Transverse colon (tissue), 4 donors: ENCODE data around the gene FAM229B. TPM values are rescaled to one million over a fixed set of nuclear protein-coding genes. Genes with fewer than 3 reads are reported as not detected.
"Not testable (repeated sequence)": the region's sequence is repeated elsewhere in the genome, so short reads cannot be mapped to it uniquely, and the experiment has no call there.

Experiments used
- DNase-seq: peaks from one replicate; pipeline ENCODE4 v3.0.0-alpha.2; 2019
- H3K27ac ChIP-seq, 4 donors: fragments of 200-600 bp; sonication (generic); 2 replicates each; pipeline ENCODE4 v1.5.1; 2016 to 2018; ENCODE audit warnings: inconsistent platforms in 4 of 4
- H3K27me3 ChIP-seq: fragments of 200-600 bp; sonication (generic); 2 replicates; pipeline ENCODE4 v1.5.1; 2017; ENCODE audit warnings: inconsistent platforms
- H3K36me3 ChIP-seq, 4 donors: fragments of 200-600 bp; sonication (generic); 2 replicates each; pipeline ENCODE4 v1.5.1; 2017 to 2019; ENCODE audit warnings: inconsistent platforms in 4 of 4
- H3K4me1 ChIP-seq, 4 donors: fragments of 200-600 bp; sonication (generic); 2 replicates each; pipeline ENCODE4 v1.5.1; 2017 to 2020; ENCODE audit warnings: inconsistent platforms in 4 of 4
- H3K4me3 ChIP-seq, 4 donors: fragments of 200-600 bp; sonication (generic); 1 replicate in 1 of 4; 2 replicates in 3 of 4; pipeline versions ENCODE4 v1.5.1 to v1.6.1; 2017 to 2019; ENCODE audit warnings: inconsistent platforms in 4 of 4
- H3K9me3 ChIP-seq, 2 donors: fragments of 200-600 bp; sonication (generic); 2 replicates each; pipeline ENCODE4 v1.5.1; 2017 to 2019; ENCODE audit warnings: inconsistent platforms in 2 of 2
- EP300 ChIP-seq: sonication (generic); formaldehyde crosslinking; IDR thresholded peaks from one replicate; pipeline ENCODE4 v1.6.1; 2017; ENCODE audit warnings: antibody characterized with exemption, low read depth
- POLR2A ChIP-seq: fragments of 450-650 bp; IDR thresholded peaks from one replicate; pipeline ENCODE4 v1.6.1; 2016; ENCODE audit warnings: antibody characterized with exemption, mild to moderate bottlenecking, moderate library complexity
- POLR2AphosphoS5 ChIP-seq, 3 donors: sonication (generic); formaldehyde crosslinking; IDR thresholded peaks; one replicate each; pipeline ENCODE4 v1.6.1; 2016; ENCODE audit warnings: antibody characterized with exemption in 3 of 3
- WGBS, 2 donors: methylation state at CpG; one replicate each; pipeline ENCODE4 v1.1.5; 2018; ENCODE audit warnings: low coverage in 1 of 2; 5-methylcytosine and 5-hydroxymethylcytosine counted together
- in situ Hi-C, 4 donors: fragments of 200-750 bp; cut with MboI; loops; one replicate each; pipeline versions ENCODE4 v1.15.0 to v1.15.1; 2017; ENCODE audit warnings: low sequenced_read_pairs in 3 of 4, low pct_ligation_motif_present in 1 of 4, low pct_unique_long_range_greater_than_20kb in 1 of 4
- intact Hi-C: fragments of 100-400 bp; cut with DNase I; formaldehyde crosslinking; loops from one replicate; pipeline ENCODE4 v1.15.1; 2023; ENCODE audit warnings: low total_unique reads
- total RNA-seq, 4 donors: library from RNA; depleted of rRNA; stranded (reverse); fragments of >200 nt; gene quantifications; one replicate each; pipeline ENCODE4 v1.1.0, GENCODE V29; 2016
- TF ChIP-seq, protein P1 (sequence below), 5 experiments: fragments of 200-600 bp in 3 of 5; fragments of 450-650 bp in 2 of 5; sonication (generic) in 3 of 5; IDR thresholded peaks; 1 replicate in 2 of 5; 2 replicates in 3 of 5; pipeline ENCODE4 v1.5.1; 2016 to 2017; ENCODE audit warnings: antibody characterized with exemption in 5 of 5, inconsistent platforms in 3 of 5, mild to moderate bottlenecking in 2 of 5, moderate library complexity in 1 of 5

Gene FAM229B
- total RNA-seq, 4 donors from 2014 or later: 2.2 to 81.4 (median 8.7) TPM; not detected in 1

DNA sequence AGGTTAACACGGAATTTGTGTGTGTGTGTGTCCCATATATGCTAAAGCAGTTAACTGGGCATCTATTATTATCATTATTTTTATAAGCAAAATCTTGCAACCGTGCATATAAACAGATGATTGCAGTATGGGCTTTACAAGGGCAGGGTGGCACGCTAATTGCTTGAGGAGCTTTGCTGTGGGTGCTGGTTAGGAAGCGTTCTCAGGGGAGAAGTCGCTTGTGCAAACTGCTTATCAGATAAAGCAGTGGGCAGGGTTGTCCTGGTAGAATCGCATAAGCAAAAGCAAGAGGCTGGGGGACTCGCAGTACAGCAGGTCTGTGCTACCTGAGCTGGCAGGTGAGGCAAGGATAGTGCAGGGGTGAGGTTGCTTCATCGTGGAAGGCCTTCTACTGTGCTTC lies 43.2 kb upstream of the FAM229B start:
- H3K36me3 ChIP-seq: no peaks in the 10 kb centered on the region
- no peak overlapping the region for H3K4me3 ChIP-seq
- peak overlapping the region in 2 of 4 donors; percentile 1 to 16 for H3K27ac ChIP-seq
- intact Hi-C loops (loop anchor here (5.0 kb wide), 2 partner anchors 47 to 337 kb away; no protein-coding TSS in a partner anchor), in situ Hi-C loops (loop anchor here in 2 of 4 donors (10.0 to 25.0 kb wide), 2 partner anchors 339 to 782 kb away; a partner anchor contains a TSS)
- 63 to 71% methylated on average over 4 to 8 of the region's 8 CpGs for WGBS, 2 donors
- H3K27me3 ChIP-seq: no peaks in the 10 kb centered on the region
- H3K9me3 ChIP-seq: no peaks in the 10 kb centered on the region
- TF ChIP-seq POLR2A: no peak
- no peak for TF ChIP-seq POLR2AphosphoS5 (IDR thresholded peaks at IDR 0.05)
- TF ChIP-seq EP300: no peak
- TF ChIP-seq, protein P1, sequence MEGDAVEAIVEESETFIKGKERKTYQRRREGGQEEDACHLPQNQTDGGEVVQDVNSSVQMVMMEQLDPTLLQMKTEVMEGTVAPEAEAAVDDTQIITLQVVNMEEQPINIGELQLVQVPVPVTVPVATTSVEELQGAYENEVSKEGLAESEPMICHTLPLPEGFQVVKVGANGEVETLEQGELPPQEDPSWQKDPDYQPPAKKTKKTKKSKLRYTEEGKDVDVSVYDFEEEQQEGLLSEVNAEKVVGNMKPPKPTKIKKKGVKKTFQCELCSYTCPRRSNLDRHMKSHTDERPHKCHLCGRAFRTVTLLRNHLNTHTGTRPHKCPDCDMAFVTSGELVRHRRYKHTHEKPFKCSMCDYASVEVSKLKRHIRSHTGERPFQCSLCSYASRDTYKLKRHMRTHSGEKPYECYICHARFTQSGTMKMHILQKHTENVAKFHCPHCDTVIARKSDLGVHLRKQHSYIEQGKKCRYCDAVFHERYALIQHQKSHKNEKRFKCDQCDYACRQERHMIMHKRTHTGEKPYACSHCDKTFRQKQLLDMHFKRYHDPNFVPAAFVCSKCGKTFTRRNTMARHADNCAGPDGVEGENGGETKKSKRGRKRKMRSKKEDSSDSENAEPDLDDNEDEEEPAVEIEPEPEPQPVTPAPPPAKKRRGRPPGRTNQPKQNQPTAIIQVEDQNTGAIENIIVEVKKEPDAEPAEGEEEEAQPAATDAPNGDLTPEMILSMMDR (IDR thresholded peaks at IDR 0.05): no peak
- no peak for DNase-seq
- peaks cover 0 to 10% (median 6%) of the 10 kb centered on the region in 4 donors for H3K4me1 ChIP-seq

DNA sequence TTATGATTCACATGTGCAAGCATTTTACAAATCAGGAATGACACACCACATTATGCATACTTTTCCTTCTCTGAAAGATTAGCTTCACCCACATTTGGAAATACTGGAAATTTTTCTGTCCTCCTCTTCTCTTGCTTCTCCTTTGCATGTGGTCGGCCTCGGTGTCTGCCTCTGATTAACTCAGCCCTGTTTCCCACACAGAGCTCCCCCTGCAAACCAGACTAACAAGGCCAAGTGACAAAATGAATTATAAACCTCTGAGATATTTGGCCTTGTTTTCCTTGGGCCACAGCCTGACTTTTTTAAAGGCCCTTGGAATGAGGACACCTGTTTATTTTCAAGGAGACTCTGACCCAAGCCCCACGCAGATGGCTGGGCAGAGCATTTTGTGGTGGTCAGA lies 42.5 kb upstream of the FAM229B start:
- in situ Hi-C loops (loop anchor here in 2 of 4 donors (10.0 to 25.0 kb wide), 2 partner anchors 340 to 783 kb away; a partner anchor contains a TSS), intact Hi-C loops (loop anchor here (5.0 kb wide), 2 partner anchors 48 to 338 kb away; no protein-coding TSS in a partner anchor)
- H3K36me3 ChIP-seq: no peaks in the 10 kb centered on the region
- no peak overlapping the region for H3K4me3 ChIP-seq
- DNase-seq: no peak
- no peaks in the 10 kb centered on the region for H3K27me3 ChIP-seq
- H3K4me1 ChIP-seq: peaks cover 0 to 10% (median 6%) of the 10 kb centered on the region in 4 donors
- TF ChIP-seq POLR2AphosphoS5 (IDR thresholded peaks at IDR 0.05) (peak in 2 of 3 donors; percentile 31 to 55), POLR2A (no peak), EP300 (no peak)
- 37 to 50% methylated on average over 2 to 3 of the region's 3 CpGs for WGBS, 2 donors
- no peaks in the 10 kb centered on the region for H3K9me3 ChIP-seq
- H3K27ac ChIP-seq: peak overlapping the region in 2 of 4 donors; percentile 1 to 16

DNA sequence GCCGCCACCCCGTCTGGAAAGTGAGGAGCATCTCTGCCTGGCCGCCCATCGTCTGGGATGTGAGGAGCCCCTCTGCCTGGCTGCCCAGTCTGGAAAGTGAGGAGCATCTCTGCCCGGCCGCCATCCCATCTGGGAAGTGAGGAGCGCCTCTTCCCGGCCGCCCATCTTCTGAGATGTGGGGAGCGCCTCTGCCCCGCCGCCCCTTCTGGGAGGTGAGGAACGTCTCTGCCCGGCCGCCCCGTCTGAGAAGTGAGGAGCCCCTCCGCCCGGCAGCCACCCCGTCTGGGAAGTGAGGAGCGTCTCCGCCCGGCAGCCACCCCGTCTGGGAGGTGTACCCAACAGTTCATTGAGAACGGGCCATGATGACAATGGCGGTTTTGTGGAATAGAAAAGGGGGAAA lies 39.9 kb upstream of the FAM229B start:
- 90 to 95% methylated on average over 2 to 25 of the region's 25 CpGs for WGBS, 2 donors
- peaks cover 0 to 10% (median 6%) of the 10 kb centered on the region in 4 donors for H3K4me1 ChIP-seq
- intact Hi-C loops, H3K36me3 ChIP-seq, H3K4me3 ChIP-seq, H3K27me3 ChIP-seq, H3K27ac ChIP-seq, DNase-seq, H3K9me3 ChIP-seq: not testable (repeated sequence)
- in situ Hi-C loops: loop anchor here in 2 of 4 donors (10.0 to 25.0 kb wide), 2 partner anchors 343 to 785 kb away; a partner anchor contains a TSS

DNA sequence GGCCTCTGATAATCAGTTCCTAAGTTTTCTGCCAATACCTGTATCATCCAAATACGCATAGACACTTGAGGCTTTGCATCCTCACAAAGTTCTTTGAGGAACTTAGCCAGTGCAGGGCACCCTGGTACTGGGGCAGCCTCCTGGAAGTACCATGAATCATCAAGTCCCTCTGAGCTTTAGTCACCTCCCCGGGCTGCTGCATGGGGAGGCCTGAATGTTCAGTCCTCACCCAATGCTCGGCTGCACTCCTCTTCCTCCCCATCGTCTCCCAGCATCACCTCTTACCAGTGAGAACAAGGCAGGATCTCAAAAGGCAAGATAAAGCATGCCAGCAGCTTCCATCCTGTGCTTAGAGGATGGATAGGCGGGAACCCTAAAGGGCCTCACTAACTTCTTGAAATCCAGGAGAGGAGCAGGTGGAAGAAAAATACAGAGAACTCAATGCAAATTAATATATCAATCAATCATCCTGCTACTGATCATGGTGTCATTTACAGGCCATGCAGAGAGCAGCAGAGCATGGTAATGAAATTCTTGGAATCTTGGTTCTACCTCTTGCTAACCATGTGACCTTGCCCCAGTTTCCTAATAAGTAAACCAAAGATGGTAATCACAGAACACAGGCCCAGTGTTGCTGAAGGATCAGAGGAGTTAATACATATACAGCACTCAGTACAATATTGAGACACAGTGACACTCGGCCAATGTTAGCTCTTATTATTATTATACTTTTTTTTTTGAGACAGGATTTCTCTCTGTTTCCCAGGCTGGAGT lies 38.2 kb upstream of the FAM229B start:
- intact Hi-C loops (no loop called here), in situ Hi-C loops (loop anchor here in 2 of 4 donors (10.0 to 25.0 kb wide), 2 partner anchors 344 to 787 kb away; a partner anchor contains a TSS)
- WGBS, 2 donors: 88 to 100% methylated on average over 1 to 6 of the region's 6 CpGs
- TF ChIP-seq EP300: no peak
- no peak for TF ChIP-seq POLR2A
- TF ChIP-seq, protein P1 (IDR thresholded peaks at IDR 0.05): no peak
- no peak for TF ChIP-seq POLR2AphosphoS5 (IDR thresholded peaks at IDR 0.05)
- Histone ChIP-seq H3K36me3 (no peaks in the 10 kb centered on the region), H3K4me1 (peaks cover 0 to 7% (median 0%) of the 10 kb centered on the region in 4 donors), H3K27ac (no peak overlapping the region), H3K9me3 (no peaks in the 10 kb centered on the region), H3K4me3 (no peak overlapping the region), H3K27me3 (no peaks in the 10 kb centered on the region)
- DNase-seq: no peak

DNA sequence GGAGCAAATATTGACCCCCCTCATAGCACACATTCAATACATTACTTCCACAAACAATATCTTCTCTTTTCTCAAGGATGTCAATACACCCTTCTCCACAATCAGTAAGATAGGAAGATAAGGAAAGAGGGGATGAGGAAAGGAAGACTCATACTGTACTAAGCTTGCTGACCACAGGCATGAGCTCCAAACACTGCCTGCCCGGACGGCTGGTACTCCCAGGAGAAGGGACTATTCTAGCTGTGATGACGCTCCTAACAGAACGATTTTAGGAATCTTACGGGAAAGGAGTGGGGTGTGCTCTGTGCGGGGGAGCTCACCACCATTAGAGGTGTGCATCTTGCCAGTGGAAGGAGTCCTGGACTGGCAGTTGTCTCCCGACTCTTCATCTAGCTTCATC lies 37.4 kb upstream of the FAM229B start:
- no peak for DNase-seq
- Histone ChIP-seq H3K4me3 (no peak overlapping the region), H3K9me3 (no peaks in the 10 kb centered on the region), H3K27me3 (no peaks in the 10 kb centered on the region), H3K27ac (no peak overlapping the region), H3K36me3 (no peaks in the 10 kb centered on the region), H3K4me1 (no peaks in the 10 kb centered on the region)
- intact Hi-C loops: no loop called here
- in situ Hi-C loops: loop anchor here in 2 of 4 donors (10.0 to 25.0 kb wide), 2 partner anchors 345 to 788 kb away; a partner anchor contains a TSS
- 91 to 95% methylated on average over 7 of the region's 7 CpGs for WGBS, 2 donors
- TF ChIP-seq, protein P1 (IDR thresholded peaks at IDR 0.05): no peak
- no peak for TF ChIP-seq POLR2A
